Right atrium auricular region (tissue), 2 donors: ENCODE results near the gene SLC2A14. TPM values are rescaled to one million over a fixed set of nuclear protein-coding genes. Genes with fewer than 3 reads are reported as not detected.
"Not testable (repeated sequence)": the region's sequence is repeated elsewhere in the genome, so short reads cannot be mapped to it uniquely, and the experiment has no call there.

Experiments
- DNase-seq: peaks from one replicate; pipeline ENCODE4 v3.0.0-alpha.2; 2019; ENCODE audit warnings: low spot score
- H3K27ac ChIP-seq, 2 donors: fragments of 200-600 bp; sonication (generic); 1 replicate in 1 of 2; 2 replicates in 1 of 2; pipeline ENCODE4 v1.5.1; 2016 to 2019
- H3K27me3 ChIP-seq, 2 donors: fragments of 200-600 bp; sonication (generic); one replicate each; pipeline versions ENCODE4 v1.5.1 to v1.6.0; 2017 to 2019
- H3K36me3 ChIP-seq: fragments of 200-600 bp; sonication (generic); one replicate; pipeline ENCODE4 v1.5.1; 2016
- H3K4me1 ChIP-seq, 2 donors: fragments of 200-600 bp; sonication (generic); one replicate each; pipeline versions ENCODE4 v1.5.1 to v1.6.0; 2017 to 2019
- H3K4me3 ChIP-seq, 2 donors: fragments of 200-600 bp; sonication (generic); 1 replicate in 1 of 2; 2 replicates in 1 of 2; pipeline ENCODE4 v1.5.1; 2017 to 2019; ENCODE audit warnings: mild to moderate bottlenecking in 1 of 2, moderate library complexity in 1 of 2
- H3K9me3 ChIP-seq, 2 donors: fragments of 200-600 bp; sonication (generic); one replicate each; pipeline ENCODE4 v1.5.1; 2019
- CTCF ChIP-seq, 2 donors: fragments of 200-600 bp; sonication (generic); IDR thresholded peaks; one replicate each; pipeline ENCODE4 v1.5.1; 2019; ENCODE audit warnings: antibody characterized with exemption in 2 of 2
- total RNA-seq, 2 donors: library from RNA; depleted of rRNA; stranded (reverse); fragments of >200 nt; gene quantifications; one replicate each; pipeline ENCODE4 v1.1.0, GENCODE V29; 2016

Gene SLC2A14
- total RNA-seq, 2 donors from 2014 or later, result not detected

GRCh38 chr12:7853557-7853956 lies 19.2 kb downstream of the SLC2A14 start:
- no peaks in the 10 kb centered on the region for H3K4me1 ChIP-seq
- no peak for TF ChIP-seq CTCF (IDR thresholded peaks at IDR 0.05)
- no peaks in the 10 kb centered on the region for H3K27me3 ChIP-seq
- H3K9me3 ChIP-seq, result no peaks in the 10 kb centered on the region
- no peaks in the 10 kb centered on the region for H3K36me3 ChIP-seq
- no peak for DNase-seq
- no peak overlapping the region for H3K27ac ChIP-seq
- no peak overlapping the region for H3K4me3 ChIP-seq

GRCh38 chr12:7851622-7852081 lies 21.1 kb downstream of the SLC2A14 start:
- H3K27me3 ChIP-seq, H3K4me3 ChIP-seq, DNase-seq, H3K9me3 ChIP-seq, H3K27ac ChIP-seq, H3K4me1 ChIP-seq, H3K36me3 ChIP-seq: not testable (repeated sequence)

GRCh38 chr12:7850099-7850498 lies 22.6 kb downstream of the SLC2A14 start:
- not testable (repeated sequence) for H3K4me1 ChIP-seq, H3K9me3 ChIP-seq, H3K27ac ChIP-seq, H3K4me3 ChIP-seq, H3K27me3 ChIP-seq, H3K36me3 ChIP-seq, DNase-seq

GRCh38 chr12:7848098-7848422 lies 24.7 kb downstream of the SLC2A14 start:
- H3K4me3 ChIP-seq, H3K9me3 ChIP-seq, H3K27me3 ChIP-seq, H3K27ac ChIP-seq, H3K36me3 ChIP-seq, H3K4me1 ChIP-seq, DNase-seq: not testable (repeated sequence)

GRCh38 chr12:7847226-7848097 lies 25.3 kb downstream of the SLC2A14 start:
- H3K4me1 ChIP-seq, H3K36me3 ChIP-seq, H3K27ac ChIP-seq, H3K27me3 ChIP-seq, H3K4me3 ChIP-seq, H3K9me3 ChIP-seq, DNase-seq: not testable (repeated sequence)

- no peak for DNase-seq
- H3K4me1 ChIP-seq, result no peaks in the 10 kb centered on the region
- no peak overlapping the region for H3K27ac ChIP-seq
- no peaks in the 10 kb centered on the region for H3K9me3 ChIP-seq
- H3K27me3 ChIP-seq, result no peaks in the 10 kb centered on the region
- TF ChIP-seq CTCF (IDR thresholded peaks at IDR 0.05), result no peak
- no peaks in the 10 kb centered on the region for H3K36me3 ChIP-seq
- no peak overlapping the region for H3K4me3 ChIP-seq
These were observed 28.6 kb downstream of the SLC2A14 start for GRCh38 chr12:7844116-7844515.

- not testable (repeated sequence) for DNase-seq, H3K4me1 ChIP-seq, H3K4me3 ChIP-seq, H3K36me3 ChIP-seq, H3K27me3 ChIP-seq, H3K9me3 ChIP-seq, H3K27ac ChIP-seq
These were observed 29.1 kb downstream of the SLC2A14 start for GRCh38 chr12:7843583-7843982.

- H3K36me3 ChIP-seq, H3K27me3 ChIP-seq, DNase-seq, H3K4me3 ChIP-seq, H3K9me3 ChIP-seq, H3K27ac ChIP-seq, H3K4me1 ChIP-seq: not testable (repeated sequence)
These were observed 29.6 kb downstream of the SLC2A14 start for GRCh38 chr12:7843149-7843548.

GRCh38 chr12:7842444-7842843 lies 30.3 kb downstream of the SLC2A14 start:
- H3K4me3 ChIP-seq, H3K9me3 ChIP-seq, H3K27ac ChIP-seq, H3K4me1 ChIP-seq, H3K36me3 ChIP-seq, DNase-seq, H3K27me3 ChIP-seq: not testable (repeated sequence)

GRCh38 chr12:7839848-7840247 lies 32.9 kb downstream of the SLC2A14 start:
- DNase-seq, H3K4me3 ChIP-seq, H3K9me3 ChIP-seq, H3K4me1 ChIP-seq, H3K27ac ChIP-seq, H3K36me3 ChIP-seq, H3K27me3 ChIP-seq: not testable (repeated sequence)

- H3K27me3 ChIP-seq, H3K9me3 ChIP-seq, H3K4me1 ChIP-seq, H3K4me3 ChIP-seq, H3K36me3 ChIP-seq, DNase-seq, H3K27ac ChIP-seq: not testable (repeated sequence)
These were observed 33.5 kb downstream of the SLC2A14 start for GRCh38 chr12:7839226-7839625.
